ENCODE results near the gene TAF1C. TPM values are rescaled to one million over a fixed set of nuclear protein-coding genes. Genes with fewer than 3 reads are reported as not detected.

Gene TAF1C
- total RNA-seq, 1 experiment from 2014 or later: 37.7 TPM

DNA sequence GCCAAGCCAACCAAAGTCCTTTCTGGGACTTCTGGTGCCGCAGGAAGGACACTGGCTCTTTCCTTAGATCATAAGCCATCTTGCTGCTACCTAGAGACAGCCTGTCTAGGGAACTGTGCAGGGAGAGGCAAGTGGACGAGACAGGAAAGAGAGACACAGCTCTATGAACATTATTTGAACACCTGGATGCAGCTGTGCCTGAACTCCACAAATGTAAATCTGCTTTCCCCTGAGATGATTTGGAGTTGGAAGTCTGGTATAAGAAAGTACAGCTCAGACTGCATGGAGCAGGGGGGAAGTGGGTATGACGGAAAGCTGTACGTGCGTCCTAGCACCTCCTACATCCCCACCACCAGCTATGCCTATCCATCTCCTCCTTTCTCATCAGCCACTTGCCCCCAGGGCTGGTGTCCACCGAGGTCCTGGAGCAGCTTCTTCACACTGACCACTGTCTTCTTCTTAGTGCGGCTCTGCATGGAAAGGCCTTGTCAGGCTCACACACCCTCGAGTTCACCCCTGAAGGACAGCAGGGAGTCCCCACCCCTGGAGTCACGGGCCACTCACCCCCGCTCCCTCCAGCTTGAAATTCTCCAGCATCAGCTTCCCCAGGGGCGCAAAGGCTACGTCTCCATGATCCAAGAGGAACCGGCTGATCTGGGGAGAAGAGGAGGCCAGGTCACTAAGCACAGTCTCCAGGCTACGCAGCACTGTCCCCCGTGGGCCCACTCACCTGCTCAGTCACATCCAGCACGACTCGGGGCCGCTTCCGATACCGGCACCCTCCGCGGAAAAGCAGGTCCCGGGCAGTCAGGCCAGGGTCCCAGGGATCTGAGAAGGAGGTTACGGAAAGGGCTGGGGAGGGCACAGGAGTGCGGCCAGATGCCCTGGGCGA, 3.9 kb downstream of the TAF1C start:
- DNase-seq (ENCODE audit: low spot score): no peak

DNA sequence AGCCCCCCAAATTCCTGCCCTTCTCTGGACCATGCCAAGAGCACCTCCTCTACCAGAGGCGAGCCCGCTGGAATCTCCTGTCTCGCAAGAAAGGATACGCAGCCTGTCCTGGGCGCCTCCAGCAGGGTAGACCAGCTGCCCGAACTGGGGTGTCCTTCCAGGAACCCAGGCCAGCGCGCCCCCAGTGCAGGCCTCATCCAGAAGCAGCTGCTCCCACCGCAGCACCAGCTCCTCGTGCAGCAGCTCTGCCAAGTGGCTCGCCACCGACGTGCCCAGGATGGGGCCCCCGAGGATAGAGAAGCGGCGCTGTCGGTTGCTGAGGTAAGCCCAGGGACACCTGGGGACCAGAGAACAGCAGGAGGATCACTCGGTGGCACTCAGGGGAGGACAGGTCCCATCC, 4.8 kb downstream of the TAF1C start:
- no peak for DNase-seq (ENCODE audit: low spot score)

DNA sequence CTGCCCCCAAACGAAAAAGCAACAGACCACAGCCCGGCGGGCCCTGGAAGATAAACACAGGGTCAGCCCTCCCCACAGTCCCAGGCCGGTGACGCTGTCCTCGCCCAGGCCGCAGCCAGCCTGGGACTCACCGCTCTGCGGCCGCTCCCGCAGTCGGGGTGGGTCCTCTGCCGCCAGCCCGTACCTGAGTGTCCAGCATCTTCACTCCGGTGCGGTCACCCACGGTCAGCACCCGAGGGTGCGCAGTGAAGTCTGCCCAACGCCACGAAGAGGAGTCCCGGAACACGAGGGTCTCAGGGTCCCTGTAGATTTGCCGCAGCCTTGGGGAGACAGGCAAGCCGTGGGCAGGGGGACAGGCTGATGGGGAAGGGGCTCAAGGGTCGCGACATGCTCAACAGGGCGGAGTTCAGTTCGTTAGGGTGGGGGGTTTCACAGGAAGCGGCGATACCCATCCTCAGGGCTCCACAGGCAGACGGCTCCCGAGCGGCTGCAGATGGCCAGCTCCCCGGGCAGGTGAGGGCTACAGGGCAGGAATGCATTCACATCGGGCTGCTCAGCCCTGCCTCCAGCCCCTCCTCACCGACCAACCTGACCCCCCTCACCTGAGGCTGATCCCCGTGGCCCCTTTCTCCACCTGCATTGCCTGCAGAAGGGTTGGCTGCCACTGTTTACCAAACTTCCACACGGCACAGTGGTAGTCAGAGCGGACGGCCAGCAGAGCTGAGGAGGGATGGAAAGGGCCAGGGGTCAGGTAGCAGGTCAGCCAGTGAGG, 5.5 kb downstream of the TAF1C start:
- DNase-seq (ENCODE audit: low spot score): no peak

DNA sequence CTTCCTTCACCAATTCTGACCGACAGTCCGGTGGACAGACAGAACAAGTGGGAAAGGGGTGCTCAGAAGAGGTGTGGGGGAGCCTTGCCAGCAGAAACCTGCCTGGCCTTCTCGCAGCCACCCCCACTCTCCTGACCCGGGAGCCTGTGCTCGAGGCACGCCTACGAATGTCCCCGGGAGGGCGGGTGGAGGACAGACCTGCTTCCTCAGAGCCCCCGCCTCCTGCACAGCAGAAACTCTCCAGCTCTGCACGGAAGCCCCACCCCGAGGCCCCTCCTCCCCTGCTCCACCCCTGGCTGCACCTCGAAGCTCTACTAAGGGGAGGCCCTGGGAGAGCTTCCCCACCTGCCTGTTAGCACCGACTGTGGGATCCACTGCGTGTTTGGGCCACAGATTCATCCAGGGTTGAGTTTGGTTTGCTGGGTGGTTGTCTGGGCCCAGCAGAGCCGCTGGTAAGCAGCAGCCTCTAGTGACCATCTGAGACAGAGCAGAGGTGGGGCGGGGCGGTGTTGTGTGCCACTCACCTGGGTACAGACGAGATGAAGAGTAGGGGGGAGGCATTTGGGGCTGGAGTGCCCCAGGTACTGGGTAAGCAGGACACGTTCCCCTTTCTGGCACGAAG, 6.2 kb downstream of the TAF1C start:
- no peak for DNase-seq (ENCODE audit: low spot score)

DNA sequence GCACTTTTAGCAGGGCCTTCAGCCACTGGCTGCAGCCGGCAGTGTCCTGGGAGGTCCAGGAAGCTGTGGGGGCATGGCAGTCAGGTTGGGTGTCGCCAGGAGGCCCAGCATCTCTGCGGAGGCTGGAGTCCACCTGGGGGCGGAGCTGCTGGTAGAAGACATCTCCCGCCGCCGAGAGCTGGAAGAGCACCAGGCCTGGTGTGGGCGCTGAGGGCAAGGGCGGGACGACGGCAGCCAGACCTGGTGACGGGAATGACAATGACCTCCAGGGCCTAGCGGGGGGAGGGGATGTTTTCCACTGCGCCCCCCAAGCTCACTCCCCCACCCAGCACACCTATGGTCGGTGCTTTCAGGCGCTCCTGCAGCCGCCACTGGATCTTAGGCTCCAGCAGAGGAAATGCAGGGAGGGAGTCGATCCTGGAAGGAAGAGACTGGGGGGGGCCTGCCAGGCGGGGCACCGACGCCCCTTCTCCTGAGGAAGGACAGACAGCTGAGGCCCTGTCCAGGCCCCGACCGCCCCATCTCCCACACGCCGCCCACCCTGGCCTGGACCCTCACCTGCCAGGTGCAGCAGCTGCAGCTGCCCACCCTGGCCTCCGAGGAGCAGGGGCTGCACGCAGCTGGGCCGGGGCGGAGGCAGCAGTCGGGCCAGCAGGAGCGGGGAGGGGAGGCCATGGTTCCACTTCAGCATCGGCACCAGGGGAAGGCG, 7.1 kb downstream of the TAF1C start:
- DNase-seq (ENCODE audit: low spot score): no peak

DNA sequence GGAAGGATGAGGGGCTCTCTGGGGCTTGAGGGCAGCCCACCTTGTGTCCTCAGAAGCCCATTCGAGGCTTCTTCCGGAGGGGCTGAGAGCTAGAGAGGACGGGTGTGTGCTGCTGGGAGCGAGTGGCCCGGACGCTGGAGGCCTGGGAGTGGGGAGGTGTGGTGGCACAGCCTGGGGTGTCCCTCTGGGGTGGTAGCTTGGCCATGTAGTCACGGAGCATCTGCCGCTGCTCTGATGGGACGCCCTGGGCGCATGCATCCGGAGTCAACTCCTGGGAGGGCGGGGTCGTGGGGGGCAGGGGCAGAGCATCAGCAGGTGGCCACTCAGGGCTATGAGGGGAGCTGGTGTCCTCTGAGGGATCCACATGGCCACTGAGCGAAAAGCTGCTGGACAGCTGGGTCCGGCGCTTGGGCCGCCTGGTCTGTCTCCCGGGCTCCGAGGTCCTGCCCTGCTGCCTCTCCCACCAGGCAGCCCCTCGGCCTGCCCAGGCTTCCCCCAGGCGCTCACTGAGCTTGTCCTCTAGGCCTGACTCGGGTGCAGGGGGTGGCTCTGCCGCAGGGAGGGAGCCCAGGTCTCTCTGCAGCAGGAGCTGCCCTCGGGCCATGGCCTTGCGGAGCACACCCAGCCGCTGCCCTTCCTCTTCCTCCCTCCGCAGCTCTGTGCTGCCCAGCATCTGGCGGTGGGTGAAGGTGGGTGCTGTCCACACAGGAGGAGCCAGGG, 7.8 kb downstream of the TAF1C start:
- no peak for DNase-seq (ENCODE audit: low spot score)

DNA sequence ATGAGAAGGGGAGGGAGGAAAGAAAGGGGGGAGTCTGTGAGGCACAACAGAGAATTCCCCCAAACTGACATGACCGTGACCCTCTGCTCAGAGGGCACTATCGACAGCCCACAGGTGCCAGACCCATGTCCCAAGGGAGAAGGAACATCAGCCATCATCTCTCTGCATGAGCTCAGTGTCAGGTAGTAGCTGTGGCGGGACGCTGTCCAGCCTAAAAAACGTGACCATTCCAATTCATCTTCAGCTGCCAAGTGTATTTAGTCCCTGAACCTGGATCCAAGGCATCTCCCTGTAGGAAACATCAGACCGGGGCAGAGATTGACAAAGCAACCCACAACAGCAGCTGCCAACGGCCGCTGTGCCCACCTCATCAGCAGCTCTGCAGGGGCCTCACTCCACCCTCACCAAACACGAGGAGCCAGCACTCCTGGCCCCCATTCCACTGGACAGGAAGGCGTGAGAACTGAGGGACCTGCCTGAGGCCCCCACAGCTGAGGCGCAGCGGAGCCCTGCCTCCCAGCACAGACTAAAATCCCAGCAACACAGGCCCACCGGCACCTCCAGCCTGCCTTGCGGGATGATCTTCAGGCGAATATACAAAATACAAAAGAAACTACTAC, 8.6 kb downstream of the TAF1C start:
- DNase-seq (ENCODE audit: low spot score): no peak

DNA sequence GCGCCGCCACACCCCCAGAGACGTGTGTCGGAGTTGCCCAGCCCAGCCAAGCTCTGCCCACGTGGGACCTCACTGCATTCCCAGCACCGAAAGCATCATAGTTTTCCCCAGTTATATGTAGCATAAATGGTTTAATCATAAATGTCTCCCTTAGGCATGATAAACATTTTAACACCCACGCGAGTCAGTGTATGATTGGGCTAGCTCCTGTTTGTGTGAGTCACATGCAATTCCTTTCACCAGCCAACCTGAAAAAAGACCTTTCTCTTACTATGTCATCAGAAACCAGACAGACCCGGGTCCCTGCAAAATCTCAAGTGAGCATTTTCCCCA, 9.2 kb downstream of the TAF1C start:
- DNase-seq (ENCODE audit: low spot score): peak; percentile 22

DNA sequence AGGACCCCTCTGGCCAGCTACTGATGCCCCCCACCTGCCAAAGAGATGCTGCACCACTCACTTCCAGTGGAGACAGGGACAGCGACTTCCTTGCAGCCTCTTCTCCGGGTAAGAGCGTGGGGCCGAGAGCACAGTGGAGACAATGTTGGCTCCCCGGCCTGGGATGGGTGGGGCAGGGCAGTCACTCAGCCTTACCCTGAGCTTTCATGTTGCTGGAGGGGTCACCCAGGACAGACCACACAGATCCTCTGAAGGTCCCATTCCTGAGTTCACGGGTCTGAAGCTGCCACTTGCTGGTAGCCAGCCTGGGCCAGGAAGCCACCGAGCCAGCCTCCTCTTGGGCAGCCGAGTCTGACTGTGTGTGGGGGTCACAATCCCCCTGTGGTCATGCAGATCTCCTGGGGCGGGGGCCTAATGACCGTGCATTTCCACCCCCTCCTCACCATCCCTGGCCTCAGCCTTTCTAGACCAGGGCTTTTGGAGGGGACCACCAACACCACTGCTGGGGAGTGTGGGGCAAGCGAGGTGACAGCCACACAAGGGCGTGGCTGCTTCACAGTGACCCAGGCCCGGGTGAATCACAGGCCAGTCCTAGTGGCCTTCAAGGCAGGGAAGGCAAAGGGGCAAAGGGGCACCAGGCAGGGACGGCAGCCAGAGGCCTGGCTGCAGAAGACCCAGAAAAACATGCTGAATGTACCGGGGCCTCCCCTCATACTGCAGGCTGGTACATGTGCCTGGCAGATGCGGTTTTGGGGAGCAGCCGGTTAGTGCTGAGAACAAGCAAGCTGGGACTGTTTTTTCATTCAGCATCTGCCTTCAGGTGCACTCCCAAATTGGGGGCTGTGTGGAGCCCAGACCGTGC, 10.4 kb downstream of the TAF1C start:
- no peak for DNase-seq (ENCODE audit: low spot score)

DNA sequence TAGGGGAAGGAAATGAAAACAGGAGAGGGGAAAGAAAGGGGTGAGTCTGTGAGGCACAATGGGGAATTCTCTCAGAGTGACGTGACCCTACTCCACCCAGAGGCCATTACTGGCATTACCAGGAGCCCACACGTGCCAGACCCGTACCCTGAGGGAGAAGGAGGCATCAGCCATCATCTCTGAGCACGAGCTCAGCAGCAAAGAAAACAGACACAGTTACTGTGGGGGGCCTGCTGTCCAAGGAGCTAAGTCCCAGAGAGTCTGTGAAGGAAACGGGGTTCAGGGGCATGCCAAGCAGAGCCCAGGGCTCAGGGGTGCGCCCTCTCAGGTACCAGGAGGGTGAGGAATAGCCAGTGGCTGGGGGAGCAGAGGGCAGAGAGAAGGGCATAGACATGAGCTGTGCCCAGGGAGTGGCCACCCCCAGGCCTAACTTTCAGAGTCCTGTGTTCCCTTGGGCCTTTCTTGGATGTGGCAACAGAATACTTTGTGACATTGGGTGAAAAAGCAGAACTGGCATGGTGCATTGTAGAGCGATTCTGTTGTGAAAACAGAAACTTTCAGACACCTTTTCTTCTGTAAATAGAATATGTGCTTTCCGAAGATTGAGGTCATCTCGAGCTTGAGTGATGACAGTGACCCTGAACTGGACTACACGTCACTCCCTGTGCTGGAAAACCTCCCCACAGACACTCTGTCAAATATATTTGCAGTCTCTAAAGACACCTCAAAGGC, 11.3 kb downstream of the TAF1C start:
- DNase-seq (ENCODE audit: low spot score): no peak

DNA sequence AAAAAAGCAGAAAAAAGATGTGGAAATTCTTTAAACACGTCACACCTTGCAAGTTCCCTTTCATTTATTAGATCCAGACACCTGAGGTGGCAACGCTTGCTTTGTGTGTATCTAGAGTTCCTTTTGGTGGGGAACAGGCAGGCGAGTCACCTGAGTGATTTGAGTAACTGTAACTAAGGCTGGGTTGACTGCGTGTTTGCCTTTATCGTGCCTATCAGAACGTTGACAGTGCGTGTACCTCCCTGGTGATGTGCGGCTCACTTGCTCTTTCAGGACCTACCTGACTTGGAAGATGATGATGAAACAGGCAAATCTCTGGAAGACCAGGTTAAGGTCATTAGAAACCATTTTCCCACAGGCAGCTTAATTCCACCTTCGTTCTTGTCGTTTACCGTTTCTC, 12.5 kb downstream of the TAF1C start:
- no peak for DNase-seq (ENCODE audit: low spot score)

DNA sequence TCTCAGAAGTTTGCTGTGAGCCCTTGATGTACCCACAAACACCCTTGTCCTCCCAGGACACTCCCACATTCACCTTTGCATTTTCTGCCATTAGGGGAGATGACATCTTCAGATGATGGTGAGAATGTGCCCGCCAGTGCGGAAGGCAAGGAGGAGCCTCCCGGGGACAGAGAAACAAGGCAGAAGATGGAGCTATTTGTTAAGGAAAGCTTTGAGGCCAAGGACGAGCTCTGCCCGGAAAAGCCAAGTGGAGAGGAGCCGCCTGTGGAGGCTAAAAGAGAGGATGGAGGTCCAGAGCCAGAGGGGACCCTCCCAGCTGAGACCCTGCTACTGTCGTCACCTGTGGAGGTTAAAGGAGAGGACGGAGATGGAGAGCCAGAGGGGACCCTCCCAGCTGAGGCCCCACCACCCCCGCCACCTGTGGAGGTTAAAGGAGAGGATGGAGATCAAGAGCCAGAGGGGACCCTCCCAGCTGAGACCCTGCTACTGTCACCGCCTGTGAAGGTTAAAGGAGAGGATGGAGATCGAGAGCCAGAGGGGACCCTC, 17.0 kb downstream of the TAF1C start:
- DNase-seq (ENCODE audit: low spot score): no peak

DNA sequence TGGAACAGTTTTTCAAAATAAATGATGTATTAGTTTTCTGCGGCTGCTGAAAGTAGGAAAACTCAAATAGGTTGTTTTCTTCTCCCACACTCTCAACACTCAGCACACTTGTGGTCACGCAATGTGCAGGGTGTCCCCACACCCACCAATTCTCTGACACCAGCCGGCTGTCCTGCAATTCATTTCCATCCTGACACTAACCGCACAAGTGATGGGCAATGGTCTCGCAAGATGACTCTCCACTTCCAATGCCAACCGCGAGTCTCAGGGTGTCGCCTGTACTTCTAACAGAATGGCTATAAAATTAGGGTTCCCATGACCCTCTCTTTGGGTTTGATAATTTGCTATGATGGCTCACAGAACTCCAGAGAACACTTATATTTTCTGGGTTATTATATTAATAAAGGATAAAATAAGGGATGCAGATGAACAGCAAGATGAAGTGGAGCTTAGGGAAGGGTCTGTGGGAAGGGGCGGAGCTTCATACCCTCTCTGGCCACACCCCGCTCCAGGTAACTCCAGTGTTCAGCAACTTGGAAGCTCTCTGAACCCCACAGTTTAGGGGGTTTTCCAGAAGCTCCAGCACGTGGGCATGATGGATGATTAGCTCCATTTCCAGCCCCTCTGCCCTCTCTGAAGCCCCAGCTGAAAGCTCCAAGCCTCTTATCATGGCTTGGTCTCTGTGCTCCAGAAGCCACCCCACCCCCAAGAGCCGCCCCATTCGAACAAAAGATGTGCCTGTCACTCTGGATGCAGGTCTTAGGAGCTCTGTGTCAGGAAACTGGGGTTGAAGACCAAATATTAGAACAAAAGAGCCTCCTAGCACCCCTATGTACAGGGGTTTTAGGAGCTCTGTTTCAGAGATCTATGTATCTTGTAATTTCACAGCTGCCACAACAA, 19.8 kb downstream of the TAF1C start:
- no peak for DNase-seq (ENCODE audit: low spot score)

DNA sequence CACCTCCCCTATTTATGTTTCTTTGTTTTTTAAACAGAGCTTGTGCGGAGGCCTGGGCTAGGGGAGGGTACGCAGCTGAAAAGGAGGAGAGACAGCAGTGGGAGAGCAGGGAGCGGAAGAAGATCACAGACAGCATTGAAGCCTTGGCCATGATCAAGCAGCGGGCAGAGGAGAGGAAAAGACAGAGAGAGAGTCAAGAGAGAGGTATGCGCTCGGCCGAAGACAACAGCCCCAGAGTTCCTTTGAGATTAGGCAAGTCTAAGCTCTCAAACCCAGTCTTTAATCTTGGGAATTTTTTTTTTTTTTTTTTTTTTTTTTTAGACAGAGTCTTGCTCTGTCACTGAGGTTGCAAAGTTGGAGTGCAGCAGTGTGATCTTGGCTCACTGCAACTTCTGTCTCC, 21.1 kb downstream of the TAF1C start:
- no peak for DNase-seq (ENCODE audit: low spot score)

DNA sequence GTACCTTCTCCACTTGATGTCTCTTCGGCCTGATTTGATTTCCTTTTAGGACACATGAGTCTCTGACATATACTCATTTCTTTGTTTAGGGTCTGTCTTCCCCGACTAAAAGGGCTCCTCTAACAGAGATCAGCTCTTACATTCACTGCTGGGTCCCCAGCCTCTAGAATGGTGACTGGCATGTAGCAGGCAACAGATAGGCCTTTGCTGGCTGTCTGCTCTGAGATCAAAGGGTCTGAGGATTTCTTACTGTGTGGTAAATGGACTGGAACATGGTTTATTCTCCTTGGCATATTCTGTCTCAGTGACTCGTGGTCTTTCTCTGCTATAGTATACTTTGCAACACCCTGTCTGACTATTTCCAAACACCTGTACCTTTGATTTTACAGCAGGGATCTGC, 25.1 kb downstream of the TAF1C start:
- no peak for DNase-seq (ENCODE audit: low spot score)

DNA sequence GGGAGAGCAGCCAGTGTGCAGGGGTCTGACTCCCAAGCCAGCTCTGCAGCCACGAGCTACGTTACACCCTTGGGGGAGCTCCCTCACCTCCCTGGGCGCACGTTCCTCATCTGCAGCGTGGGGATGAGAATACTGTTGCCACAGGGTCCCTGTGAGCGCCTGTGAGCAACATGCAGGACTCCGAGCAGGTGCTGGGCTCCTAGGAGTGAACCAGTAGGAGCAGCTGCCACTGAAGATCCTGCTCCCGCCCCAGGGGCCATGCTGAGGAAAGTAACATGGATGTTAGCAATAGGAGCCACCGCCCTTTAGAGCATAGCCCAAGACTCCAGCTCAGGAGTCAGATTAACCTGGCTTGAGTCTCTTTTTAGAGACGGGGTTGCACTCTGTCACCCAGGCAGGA, 25.8 kb downstream of the TAF1C start:
- DNase-seq (ENCODE audit: low spot score): no peak

DNA sequence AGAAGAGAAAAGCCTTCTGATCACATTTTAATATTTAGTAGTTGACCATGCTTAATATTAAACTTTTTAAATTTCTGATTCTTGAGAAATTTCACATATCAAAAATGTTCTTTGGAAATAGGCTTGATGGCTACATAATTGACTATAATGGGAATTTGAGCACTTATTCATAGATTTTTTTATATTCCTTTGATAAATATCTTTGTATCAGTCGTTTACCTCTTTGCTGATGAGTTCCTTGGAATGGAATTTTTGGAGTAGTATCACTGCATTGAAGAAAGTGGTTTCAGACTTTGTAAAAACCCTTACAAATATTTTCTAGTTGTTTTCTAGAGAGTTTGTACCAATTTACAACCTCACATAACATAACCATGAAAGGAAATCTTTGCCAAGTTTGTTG, 27.1 kb downstream of the TAF1C start:
- no peak for DNase-seq (ENCODE audit: low spot score)

DNA sequence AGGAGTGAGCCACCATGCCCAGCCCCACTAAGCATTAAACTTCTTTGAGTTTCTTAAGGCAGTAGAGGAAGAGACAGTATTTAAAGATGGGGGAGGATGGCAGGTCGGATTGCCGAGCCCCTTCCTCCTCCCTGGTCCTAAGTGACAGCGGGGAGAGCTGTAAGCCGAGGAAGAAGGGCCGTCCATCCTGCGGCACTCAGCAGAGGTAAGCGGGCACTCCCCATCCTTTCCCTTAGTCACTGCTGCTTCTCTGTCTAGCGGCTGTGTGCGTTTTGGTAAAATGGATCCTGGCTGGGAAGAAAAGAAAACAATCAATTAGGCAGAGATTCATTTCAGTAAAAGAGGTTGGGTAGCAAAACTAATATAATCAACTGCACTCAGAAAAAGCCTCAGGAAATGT, 27.9 kb downstream of the TAF1C start:
- no peak for DNase-seq (ENCODE audit: low spot score)
